ENCODE data around the gene FEN1.

DNA sequence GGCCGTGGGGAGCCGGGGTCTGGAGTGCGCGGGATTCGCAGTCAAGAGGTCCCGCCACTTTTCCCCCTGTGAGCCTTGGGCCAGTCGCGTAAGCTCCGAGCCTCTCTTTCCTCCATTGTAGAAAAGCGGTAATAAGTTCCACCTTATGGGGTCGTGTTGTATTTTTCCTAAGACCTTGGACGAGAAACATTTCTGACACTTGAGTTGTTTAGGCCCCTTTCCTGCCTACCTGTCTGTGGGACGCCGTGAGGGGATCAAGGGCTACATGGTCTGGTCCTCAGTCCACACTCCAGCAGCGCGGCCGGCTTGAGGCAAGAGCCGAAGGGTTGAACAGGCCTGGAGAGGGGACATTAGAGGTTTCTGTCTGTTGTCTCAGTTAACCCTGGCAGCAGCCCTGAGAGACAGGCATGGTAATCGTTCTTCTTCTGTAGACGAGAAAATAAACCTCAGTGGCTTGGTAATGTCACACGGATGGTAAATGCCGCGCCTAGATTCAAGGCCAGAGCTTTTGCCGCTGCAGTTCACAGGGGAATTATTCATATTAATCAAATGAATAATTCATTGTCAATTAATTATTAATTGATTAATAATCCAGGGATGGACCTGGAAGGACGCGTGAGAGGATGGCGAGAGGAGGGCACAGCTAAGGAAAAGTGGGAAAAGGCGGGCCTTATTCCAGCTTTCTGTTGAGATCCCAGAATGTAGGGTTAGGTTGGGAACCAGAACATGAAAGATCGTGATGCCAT lies 545 bp downstream of the FEN1 start:
- TF ChIP-seq FOXA1 (IDR thresholded peaks at IDR 0.05) = no peak
- TF ChIP-seq FOXM1 (IDR thresholded peaks at IDR 0.05; ENCODE audit: borderline replicate concordance) = no peak
- no peak for TF ChIP-seq SP1 (IDR thresholded peaks at IDR 0.05)
